Measurements from ENCODE around the gene CD180.
A peak's percentile ranks its signal among the peaks of the same experiment; 100 is the strongest.

The CD180 gene

DNA sequence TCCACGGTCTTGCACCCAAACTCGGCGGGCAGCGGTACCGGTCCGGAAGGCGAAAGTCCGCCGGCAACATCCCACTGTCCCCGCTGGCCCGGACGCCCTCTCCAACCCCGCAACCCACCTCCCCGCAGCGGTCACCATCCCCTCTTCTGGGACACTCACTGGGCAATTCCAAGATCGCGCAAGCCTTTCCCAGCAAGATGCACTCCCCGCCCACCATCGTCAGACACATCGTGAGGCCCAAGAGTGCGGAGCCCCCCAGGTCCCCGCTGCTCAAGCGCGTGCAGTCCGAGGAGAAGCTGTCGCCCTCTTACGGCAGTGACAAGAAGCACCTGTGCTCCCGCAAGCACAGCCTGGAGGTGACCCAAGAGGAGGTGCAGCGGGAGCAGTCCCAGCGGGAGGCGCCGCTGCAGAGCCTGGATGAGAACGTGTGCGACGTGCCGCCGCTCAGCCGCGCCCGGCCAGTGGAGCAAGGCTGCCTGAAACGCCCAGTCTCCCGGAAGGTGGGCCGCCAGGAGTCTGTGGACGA is 33.3 kb downstream of the CD180 start:
- no peaks in the 10 kb centered on the region for H3K27me3 Mint-ChIP-seq
- no peaks in the 10 kb centered on the region for H3K9me3 Mint-ChIP-seq
- H3K36me3 Mint-ChIP-seq = peaks cover 3% of the 10 kb centered on the region
- peak overlapping the region; percentile 30 for H3K27ac Mint-ChIP-seq
- peaks cover 90% of the 10 kb centered on the region for H3K4me1 Mint-ChIP-seq
- H3K4me3 Mint-ChIP-seq = peak overlapping the region; percentile 69

DNA sequence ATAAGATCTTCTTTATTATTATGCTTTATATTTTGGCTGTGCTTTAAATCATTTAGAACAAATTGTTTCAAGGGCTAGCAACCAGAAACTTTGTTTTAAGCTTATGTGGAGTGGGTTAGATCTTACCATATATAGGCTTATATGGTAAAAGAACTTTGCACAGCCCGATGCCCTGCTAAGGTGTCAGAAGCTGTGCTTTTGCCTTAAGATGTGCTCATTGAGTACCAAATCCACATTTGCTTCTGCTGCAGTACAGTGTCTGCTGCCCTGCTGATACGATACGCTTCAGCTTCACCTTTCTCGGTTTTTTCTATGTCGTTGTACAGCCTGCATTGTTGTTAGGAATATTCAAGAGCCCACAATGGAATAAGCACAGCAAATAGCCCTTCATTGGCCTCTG is 34.8 kb downstream of the CD180 start:
- H3K27me3 Mint-ChIP-seq = no peaks in the 10 kb centered on the region
- H3K4me3 Mint-ChIP-seq = peak overlapping the region; percentile 69
- H3K4me1 Mint-ChIP-seq = peaks cover 90% of the 10 kb centered on the region
- peaks cover 2% of the 10 kb centered on the region for H3K36me3 Mint-ChIP-seq
- H3K9me3 Mint-ChIP-seq = no peaks in the 10 kb centered on the region
- H3K27ac Mint-ChIP-seq = peak overlapping the region; percentile 87

DNA sequence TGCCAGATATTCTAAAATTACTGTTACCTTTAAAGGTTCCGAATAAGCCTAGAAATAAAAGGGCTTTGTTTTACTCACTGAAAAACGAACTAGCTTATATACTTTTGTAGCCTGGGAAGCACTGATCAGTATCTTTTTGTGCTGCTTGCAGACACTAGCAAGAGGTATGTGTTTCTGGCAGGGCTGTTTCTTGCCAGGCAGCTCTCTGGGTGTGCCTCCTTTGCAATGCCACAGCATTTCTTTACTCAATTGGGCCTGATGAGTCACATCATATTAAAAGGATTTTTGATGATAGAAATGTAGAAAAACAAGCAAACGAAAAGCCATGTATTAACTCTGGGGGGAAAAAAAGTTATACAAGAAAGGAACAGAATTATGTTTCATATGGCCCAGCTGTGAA is 35.6 kb downstream of the CD180 start:
- H3K4me1 Mint-ChIP-seq = peaks cover 91% of the 10 kb centered on the region
- no peaks in the 10 kb centered on the region for H3K9me3 Mint-ChIP-seq
- H3K27me3 Mint-ChIP-seq = no peaks in the 10 kb centered on the region
- H3K4me3 Mint-ChIP-seq = peak overlapping the region; percentile 69
- peaks cover 2% of the 10 kb centered on the region for H3K36me3 Mint-ChIP-seq
- peak overlapping the region; percentile 87 for H3K27ac Mint-ChIP-seq

DNA sequence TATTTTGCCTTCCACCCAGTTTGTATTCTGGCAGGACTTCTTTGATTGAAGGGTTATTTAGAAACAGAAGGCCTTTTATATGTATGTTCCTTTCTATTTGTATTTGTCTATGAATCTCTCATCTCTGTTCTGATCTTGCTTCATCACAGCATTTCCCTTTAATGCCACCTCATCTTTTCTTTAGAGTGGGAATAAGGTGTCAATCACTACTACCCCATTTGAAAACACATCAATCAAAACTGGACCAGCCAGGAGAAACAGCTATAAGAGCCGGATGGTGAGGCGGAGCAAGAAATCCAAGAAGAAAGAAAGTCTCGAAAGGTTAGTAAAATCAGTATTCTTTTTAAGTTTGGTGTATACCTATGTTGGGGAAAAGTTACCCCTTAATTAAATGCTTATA is 36.3 kb downstream of the CD180 start:
- H3K27ac Mint-ChIP-seq = peak overlapping the region; percentile 96
- H3K27me3 Mint-ChIP-seq = no peaks in the 10 kb centered on the region
- no peaks in the 10 kb centered on the region for H3K9me3 Mint-ChIP-seq
- peaks cover 86% of the 10 kb centered on the region for H3K4me1 Mint-ChIP-seq
- peak overlapping the region; percentile 68 for H3K4me3 Mint-ChIP-seq
- H3K36me3 Mint-ChIP-seq = peaks cover 2% of the 10 kb centered on the region

DNA sequence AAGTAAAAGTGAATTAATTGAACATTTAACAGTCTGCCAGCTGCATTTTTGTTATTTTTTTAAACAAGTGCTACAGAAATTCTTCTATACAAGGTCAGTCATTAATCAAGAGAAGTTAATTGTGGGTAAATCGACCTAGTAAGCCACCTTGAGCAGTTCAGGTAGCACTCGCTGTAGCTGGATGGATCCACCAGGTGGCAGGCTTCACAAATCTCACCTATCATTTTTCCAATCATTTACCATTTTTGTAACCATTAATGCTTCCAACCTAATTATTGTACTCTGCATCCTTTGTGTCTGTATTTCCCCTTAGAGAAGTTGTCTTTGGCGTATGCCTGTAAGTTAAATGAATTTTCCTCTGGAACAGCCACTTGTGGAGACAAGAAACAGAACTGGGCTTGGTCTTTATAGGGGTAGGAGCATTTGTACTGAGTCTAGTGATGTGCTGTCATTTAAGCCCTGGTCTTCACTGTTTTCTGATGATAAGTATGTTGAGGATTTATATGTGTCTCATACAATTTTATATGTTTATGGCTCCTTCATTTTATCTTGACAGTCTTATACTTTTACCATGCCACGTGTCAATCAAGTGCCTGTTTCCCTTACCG is 39.5 kb downstream of the CD180 start:
- Mint-ChIP-seq H3K9me3 (no peaks in the 10 kb centered on the region), H3K4me3 (no peak overlapping the region), H3K4me1 (peaks cover 57% of the 10 kb centered on the region), H3K27ac (peak overlapping the region; percentile 38), H3K36me3 (peaks cover 5% of the 10 kb centered on the region), H3K27me3 (no peaks in the 10 kb centered on the region)

DNA sequence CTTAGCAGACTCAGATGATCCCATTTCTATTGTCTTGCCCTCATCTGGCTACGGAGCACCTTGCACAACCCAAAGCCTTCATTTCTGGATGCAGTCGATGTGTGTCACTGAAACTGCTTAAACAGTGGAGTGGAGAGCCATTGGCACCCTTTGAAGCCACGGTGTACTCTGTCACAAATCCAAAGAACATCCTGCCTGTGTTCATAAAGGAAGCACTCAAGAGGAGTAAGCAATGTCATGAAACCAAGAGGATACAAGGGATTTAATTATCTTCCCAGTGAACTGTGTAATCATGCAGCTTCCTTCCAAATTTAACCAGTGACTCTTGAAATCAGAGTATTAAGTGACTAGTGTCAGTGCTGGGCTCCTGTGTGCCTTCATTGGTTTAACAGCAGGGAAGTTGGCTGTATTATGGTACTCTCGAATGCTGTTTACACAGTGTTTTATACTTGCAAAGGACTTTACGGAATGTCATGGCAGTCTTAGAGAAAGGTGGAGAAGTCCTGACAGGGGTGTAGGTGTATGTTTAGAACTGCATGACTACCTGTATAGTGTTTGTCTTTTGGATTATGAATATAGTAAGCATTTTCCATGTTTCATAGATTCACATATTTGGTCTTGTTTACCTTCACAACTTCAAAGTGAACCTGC is 41.9 kb downstream of the CD180 start:
- Mint-ChIP-seq H3K4me1 (peaks cover 33% of the 10 kb centered on the region), H3K36me3 (peaks cover 19% of the 10 kb centered on the region), H3K4me3 (no peak overlapping the region), H3K27me3 (no peaks in the 10 kb centered on the region), H3K9me3 (no peaks in the 10 kb centered on the region), H3K27ac (peak overlapping the region; percentile 79)

DNA sequence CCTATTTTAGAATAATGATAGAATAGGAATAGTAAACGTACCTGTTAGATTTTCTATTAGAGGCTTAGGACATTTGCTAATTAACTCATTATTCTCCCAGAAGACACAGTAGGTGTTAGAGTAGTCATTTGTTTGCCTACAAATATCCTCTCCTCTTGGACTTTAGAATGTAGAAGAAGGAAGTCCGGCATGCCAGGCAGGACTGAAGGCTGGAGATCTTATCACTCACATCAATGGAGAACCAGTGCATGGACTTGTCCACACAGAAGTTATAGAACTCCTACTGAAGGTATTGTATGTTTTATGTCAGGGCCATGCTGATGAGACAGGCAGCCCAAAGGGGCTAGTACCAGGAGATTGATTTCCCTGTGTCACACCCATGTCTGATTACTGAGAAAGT is 43.3 kb downstream of the CD180 start:
- Mint-ChIP-seq H3K27me3 (no peaks in the 10 kb centered on the region), H3K4me1 (peaks cover 22% of the 10 kb centered on the region), H3K36me3 (peaks cover 26% of the 10 kb centered on the region), H3K9me3 (no peaks in the 10 kb centered on the region), H3K27ac (no peak overlapping the region), H3K4me3 (no peak overlapping the region)

DNA sequence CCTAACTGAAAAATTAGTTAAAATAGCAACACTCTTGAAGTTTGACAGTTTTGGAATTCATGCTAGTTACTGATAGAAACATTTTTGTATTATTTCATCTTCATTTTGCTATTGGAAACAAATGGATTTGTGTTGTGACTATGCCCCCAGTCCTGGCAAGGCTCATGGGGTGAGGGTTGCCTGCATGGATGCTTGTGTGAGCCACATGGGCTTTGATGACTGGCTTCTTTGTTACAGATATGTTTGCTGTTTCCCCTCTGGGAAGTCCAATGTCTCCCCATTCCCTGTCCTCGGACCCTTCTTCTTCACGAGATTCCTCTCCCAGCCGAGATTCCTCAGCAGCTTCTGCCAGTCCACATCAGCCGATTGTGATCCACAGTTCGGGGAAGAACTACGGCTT is 44.2 kb downstream of the CD180 start:
- no peaks in the 10 kb centered on the region for H3K27me3 Mint-ChIP-seq
- H3K4me3 Mint-ChIP-seq = no peak overlapping the region
- no peaks in the 10 kb centered on the region for H3K9me3 Mint-ChIP-seq
- peaks cover 30% of the 10 kb centered on the region for H3K36me3 Mint-ChIP-seq
- peaks cover 13% of the 10 kb centered on the region for H3K4me1 Mint-ChIP-seq
- H3K27ac Mint-ChIP-seq = no peak overlapping the region

DNA sequence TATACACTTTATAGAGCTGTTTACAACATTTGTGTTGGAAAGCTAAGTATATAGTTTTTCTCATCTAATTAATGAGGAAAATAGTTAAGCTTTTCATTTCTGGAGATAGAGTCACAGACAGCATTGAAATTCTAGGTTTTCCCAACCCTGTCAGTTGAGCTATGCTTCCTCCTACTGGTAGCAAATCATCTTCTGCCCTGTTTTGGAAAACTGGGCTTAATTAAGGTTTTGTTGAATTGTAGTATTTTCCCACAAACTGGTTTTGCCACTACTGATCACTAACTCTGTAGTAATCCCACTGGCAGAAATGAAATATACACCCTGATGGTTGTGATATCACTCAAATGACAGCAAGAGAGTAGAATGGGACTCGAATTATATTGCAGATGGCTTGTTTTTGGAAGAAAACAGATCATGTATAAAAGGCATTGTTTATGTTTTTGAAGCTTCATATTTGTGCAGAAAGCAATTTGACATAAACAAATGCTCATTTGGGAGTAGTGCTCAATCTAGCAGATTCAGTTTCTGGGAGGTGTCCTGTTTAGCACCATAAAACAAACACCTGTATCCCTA is 46.6 kb downstream of the CD180 start:
- H3K4me1 Mint-ChIP-seq = no peaks in the 10 kb centered on the region
- H3K27me3 Mint-ChIP-seq = no peaks in the 10 kb centered on the region
- H3K27ac Mint-ChIP-seq = no peak overlapping the region
- H3K36me3 Mint-ChIP-seq = peaks cover 35% of the 10 kb centered on the region
- no peak overlapping the region for H3K4me3 Mint-ChIP-seq
- H3K9me3 Mint-ChIP-seq = no peaks in the 10 kb centered on the region

DNA sequence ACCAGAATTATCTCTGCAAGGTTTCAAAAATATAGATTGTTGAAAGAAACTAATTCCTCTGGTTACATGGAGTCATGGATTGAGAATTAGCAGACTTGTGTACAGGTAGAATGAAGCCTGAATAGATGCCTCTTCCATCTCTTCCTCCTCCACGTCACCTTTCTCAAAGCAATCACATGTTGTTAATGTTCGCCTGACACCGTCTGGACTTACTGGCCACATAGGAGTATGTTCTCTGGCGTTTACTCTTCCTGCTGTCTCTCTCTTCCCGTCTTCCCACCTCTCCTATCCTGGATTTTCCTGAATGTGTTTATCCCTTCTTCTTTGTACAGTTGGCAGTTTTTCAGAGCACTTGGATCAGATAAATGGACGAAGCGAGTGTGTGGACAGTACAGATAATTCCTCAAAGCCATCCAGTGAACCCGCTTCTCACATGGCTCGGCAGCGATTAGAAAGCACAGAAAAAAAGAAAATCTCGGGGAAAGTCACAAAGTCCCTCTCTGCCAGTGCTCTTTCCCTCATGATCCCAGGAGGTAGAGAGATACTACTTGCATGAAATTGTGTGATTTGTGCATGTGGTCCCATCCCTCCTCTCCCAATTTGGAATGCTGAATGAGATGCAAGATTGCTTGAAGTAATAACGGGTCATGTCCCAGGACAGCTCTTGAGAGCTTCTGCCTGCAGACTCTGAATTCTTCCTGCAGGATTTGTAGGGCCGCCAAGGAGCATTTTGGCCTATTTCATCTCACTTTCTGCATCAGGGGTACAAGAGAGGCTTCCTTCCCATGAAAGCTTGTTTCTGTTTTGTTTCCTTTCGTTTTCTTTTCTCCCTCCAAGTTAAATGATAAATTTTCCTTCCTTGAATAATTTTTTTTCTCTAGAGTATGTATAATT is 47.3 kb downstream of the CD180 start:
- no peak overlapping the region for H3K27ac Mint-ChIP-seq
- H3K4me1 Mint-ChIP-seq = no peaks in the 10 kb centered on the region
- H3K36me3 Mint-ChIP-seq = peaks cover 33% of the 10 kb centered on the region
- no peak overlapping the region for H3K4me3 Mint-ChIP-seq
- H3K9me3 Mint-ChIP-seq = no peaks in the 10 kb centered on the region
- no peaks in the 10 kb centered on the region for H3K27me3 Mint-ChIP-seq

DNA sequence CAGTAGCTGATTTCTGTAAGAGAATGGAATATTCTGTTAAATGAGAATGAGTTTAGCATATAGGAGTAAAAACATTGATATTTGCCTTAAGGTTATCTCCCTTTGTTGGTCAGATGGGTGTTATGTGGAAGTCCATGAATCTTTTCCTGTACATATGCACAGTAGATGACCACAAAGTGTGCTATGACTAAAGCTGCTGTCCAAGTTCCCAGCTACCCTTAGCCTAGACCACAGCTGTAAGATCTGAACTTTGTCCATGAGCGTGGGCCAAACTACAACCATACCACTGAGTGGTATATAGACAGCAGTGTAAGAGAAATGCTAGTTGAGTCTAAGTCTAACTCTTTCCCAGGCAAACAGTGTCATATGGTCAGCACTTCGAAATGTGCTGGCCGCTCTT is 48.8 kb downstream of the CD180 start:
- Mint-ChIP-seq H3K36me3 (peaks cover 39% of the 10 kb centered on the region), H3K27me3 (no peaks in the 10 kb centered on the region)

DNA sequence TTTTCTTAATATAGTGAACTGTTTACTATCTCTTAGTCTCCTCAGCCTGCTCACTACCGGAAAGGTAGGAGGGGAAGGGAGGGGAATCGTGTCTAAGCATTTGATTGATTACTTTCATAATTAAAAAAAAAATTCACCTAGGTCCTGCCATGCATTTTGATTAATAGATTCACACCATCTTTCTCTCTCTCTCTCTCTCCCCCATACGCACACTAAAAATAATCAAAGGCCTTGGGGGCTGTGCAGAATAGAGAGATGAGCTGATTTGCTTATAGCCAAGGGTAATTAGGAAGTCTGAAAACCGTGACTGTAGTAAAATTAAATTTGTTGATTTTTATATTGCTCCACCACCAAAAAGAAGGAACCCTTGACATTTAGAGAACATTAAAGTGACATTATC is 49.6 kb downstream of the CD180 start:
- Mint-ChIP-seq H3K4me1 (no peaks in the 10 kb centered on the region), H3K36me3 (peaks cover 45% of the 10 kb centered on the region), H3K9me3 (no peaks in the 10 kb centered on the region), H3K27me3 (no peaks in the 10 kb centered on the region), H3K27ac (no peak overlapping the region), H3K4me3 (no peak overlapping the region)

More for the DNA sequence above, 48.8 kb downstream of the CD180 start:
- Mint-ChIP-seq H3K4me3 (no peak overlapping the region), H3K9me3 (no peaks in the 10 kb centered on the region), H3K4me1 (no peaks in the 10 kb centered on the region), H3K27ac (no peak overlapping the region)

DNA sequence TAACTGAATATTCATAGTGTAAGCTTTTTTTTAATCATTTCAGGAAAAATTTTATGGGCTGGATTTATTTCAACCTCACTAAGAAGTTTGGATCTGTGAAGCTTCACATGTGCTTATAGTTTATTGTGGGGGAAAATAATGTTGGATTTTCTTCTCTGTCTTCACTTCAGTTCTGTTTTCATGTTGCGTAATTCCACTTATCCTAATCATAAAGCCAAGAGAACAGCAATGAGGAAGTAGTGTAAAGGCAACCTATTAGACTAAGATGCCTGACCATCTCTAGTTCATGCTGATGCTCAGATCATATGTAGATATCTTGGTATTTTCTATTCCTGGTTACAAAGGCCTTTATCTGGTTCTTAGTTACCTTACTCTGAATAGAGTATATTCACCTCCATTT is 50.0 kb downstream of the CD180 start:
- no peaks in the 10 kb centered on the region for H3K9me3 Mint-ChIP-seq
- H3K27me3 Mint-ChIP-seq = no peaks in the 10 kb centered on the region
- no peak overlapping the region for H3K4me3 Mint-ChIP-seq
- H3K36me3 Mint-ChIP-seq = peaks cover 49% of the 10 kb centered on the region
- no peaks in the 10 kb centered on the region for H3K4me1 Mint-ChIP-seq
- no peak overlapping the region for H3K27ac Mint-ChIP-seq

DNA sequence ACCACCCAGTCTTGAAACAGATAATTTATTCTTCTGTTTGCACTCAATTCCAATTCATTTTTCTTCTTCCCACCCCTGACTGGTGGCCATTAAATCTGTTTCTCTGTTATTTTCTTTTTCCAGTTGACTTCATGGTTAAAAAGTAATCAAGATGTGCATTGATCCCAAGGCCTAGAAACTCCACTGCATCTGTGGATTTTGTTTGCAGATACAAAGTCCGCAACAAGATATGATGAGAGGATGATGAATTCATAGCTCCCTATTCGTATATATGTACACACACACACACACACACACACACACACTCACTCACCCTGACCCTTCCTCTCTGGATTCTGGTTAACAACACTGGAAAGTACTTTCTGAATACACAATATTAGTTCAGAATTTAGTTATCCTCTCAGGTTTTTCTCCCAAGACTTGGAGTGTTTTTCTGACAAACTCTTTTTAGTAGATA is 52.4 kb downstream of the CD180 start:
- Mint-ChIP-seq H3K9me3 (no peaks in the 10 kb centered on the region), H3K4me3 (no peak overlapping the region), H3K4me1 (no peaks in the 10 kb centered on the region), H3K36me3 (peaks cover 33% of the 10 kb centered on the region), H3K27me3 (no peaks in the 10 kb centered on the region), H3K27ac (no peak overlapping the region)

DNA sequence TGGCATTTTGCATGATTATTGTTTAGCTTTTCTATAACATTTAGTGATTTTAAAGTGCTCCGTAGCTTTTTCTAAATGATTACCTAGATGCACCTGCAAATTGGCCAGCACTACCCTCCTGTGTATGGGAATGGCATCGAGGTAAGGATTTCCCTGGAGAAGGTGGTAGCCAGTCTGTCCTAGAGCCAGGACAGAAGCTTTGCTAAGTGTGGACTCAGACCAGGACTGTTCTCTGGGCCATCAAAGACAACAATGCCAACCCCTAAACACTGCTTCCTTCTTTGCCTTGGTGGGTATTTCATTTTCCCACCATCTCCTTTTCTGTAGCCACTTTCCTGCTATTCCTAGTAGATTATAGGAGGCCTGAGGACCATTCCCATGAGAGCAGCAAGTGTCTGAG is 53.0 kb downstream of the CD180 start:
- Mint-ChIP-seq H3K9me3 (no peaks in the 10 kb centered on the region), H3K4me1 (no peaks in the 10 kb centered on the region), H3K36me3 (peaks cover 33% of the 10 kb centered on the region), H3K27me3 (no peaks in the 10 kb centered on the region), H3K27ac (no peak overlapping the region), H3K4me3 (no peak overlapping the region)
